Neutrophil (primary cell): ENCODE results near the gene CALHM2.

Source experiments
- H3K27ac ChIP-seq: fragments of 200-600 bp; sonication (generic); 2 replicates; pipeline ENCODE4 v1.5.1; 2016; ENCODE audit warnings: mild to moderate bottlenecking, moderate library complexity
- H3K27me3 ChIP-seq: fragments of 200-600 bp; sonication (generic); 2 replicates; pipeline ENCODE4 v1.6.0; 2016; ENCODE audit warnings: mild to moderate bottlenecking
- H3K36me3 ChIP-seq: fragments of 200-600 bp; sonication (generic); 2 replicates; pipeline ENCODE4 v1.5.1; 2017
- H3K4me1 ChIP-seq, 2 experiments: fragments of 200-600 bp in 1 of 2; sonication (generic) in 1 of 2; 1 replicate in 1 of 2; 2 replicates in 1 of 2; pipeline versions ENCODE4 v1.5.1 to v1.6.1; 2013 to 2016; ENCODE audit warnings: low read depth in 1 of 2, low read length in 1 of 2, mild to moderate bottlenecking in 1 of 2, moderate library complexity in 1 of 2; ENCODE audit not compliant: control insufficient read depth in 1 of 2, insufficient read depth in 1 of 2
- H3K4me3 ChIP-seq, 2 experiments: fragments of 200-600 bp in 1 of 2; sonication (generic) in 1 of 2; 1 replicate in 1 of 2; 2 replicates in 1 of 2; pipeline ENCODE4 v1.5.1; 2013 to 2016; ENCODE audit warnings: low read depth in 1 of 2, low read length in 1 of 2, mild to moderate bottlenecking in 1 of 2, moderate library complexity in 1 of 2
- H3K9me3 ChIP-seq: fragments of 200-600 bp; sonication (generic); 2 replicates; pipeline ENCODE4 v1.5.1; 2016
- TF ChIP-seq, protein P1 (sequence below): fragments of 200-600 bp; sonication (generic); IDR thresholded peaks from 2 replicates; pipeline ENCODE4 v1.5.1; 2016; ENCODE audit warnings: antibody characterized with exemption

CALHM2 gene

DNA sequence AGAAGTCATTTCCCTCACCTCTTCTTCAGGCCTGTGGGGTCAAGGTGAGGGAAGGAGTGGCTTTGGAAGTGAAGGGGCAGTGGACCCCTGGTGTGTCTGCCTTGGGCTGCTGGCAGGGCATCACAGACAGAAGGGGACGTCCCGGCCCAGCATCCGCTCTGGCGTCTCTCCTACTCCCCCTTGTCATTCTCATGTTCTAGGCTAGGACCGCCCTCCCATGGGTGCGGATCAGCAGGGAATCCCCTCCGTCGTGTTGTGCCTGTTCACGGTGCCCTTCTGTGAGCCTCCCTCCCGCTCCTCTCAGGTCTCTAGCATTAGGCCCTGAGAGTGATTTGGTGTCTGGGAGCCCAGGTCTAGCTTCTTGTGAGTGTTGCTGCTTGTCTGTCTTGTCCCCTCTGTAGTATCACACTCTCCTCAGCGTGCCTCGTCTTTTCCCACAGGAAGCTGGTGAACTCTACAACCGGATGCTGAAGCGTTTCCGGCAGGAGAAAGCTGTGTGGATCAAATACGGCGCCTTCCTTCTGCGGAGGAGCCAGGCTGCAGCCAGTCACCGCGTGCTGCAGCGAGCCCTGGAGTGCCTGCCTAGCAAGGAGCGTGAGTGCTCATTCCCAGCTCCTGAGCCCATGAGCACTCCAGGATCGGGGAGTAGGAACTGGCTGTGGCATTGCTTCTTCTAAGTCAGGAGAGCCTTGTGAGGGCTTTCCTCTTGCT is 8.5 kb downstream of the CALHM2 start:
- TF ChIP-seq, protein P1, sequence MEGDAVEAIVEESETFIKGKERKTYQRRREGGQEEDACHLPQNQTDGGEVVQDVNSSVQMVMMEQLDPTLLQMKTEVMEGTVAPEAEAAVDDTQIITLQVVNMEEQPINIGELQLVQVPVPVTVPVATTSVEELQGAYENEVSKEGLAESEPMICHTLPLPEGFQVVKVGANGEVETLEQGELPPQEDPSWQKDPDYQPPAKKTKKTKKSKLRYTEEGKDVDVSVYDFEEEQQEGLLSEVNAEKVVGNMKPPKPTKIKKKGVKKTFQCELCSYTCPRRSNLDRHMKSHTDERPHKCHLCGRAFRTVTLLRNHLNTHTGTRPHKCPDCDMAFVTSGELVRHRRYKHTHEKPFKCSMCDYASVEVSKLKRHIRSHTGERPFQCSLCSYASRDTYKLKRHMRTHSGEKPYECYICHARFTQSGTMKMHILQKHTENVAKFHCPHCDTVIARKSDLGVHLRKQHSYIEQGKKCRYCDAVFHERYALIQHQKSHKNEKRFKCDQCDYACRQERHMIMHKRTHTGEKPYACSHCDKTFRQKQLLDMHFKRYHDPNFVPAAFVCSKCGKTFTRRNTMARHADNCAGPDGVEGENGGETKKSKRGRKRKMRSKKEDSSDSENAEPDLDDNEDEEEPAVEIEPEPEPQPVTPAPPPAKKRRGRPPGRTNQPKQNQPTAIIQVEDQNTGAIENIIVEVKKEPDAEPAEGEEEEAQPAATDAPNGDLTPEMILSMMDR, result no peak
- no peaks in the 10 kb centered on the region for H3K9me3 ChIP-seq
- no peaks in the 10 kb centered on the region for H3K4me1 ChIP-seq
- H3K36me3 ChIP-seq, result peaks cover 79% of the 10 kb centered on the region
- no peak overlapping the region for H3K4me3 ChIP-seq
- no peaks in the 10 kb centered on the region for H3K27me3 ChIP-seq
- H3K27ac ChIP-seq, result no peak overlapping the region

DNA sequence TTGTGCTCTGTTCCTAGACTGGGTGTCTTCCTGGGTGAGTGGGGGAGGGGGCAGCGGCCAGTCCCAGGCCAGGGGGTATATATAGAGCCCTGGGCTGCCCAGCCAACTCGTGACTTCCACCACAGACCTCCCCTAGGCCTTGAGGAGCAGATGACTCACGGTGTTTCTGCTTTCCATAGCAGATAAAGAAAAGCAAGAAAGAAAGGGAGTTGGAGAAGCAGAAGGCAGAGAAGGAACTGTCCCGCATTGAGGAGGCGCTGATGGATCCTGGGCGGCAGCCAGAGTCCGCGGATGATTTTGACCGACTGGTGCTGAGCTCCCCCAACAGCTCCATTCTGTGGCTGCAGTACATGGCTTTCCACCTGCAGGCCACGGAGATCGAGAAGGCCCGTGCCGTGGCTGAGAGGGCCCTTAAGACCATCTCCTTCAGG is 10.1 kb downstream of the CALHM2 start:
- no peaks in the 10 kb centered on the region for H3K27me3 ChIP-seq

DNA sequence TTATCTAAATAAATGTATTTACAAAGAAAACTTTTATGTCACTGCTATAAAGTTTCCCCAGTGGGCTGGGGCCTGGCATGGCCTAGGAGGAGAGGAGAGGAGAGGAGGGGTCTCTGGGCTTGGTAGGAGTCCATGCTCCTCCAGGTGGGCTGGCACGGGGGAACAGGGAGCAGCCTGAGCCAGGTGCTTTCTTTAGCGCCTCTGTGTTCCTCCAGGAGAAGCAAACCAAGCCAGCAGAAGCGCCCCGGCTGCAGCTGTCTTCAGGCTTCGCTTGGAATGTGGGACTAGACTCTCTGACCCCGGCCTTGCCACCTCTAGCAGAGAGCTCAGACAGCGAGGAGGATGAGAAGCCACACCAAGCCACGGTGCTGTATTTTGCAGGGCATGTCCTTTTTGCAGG is 10.6 kb downstream of the CALHM2 start:
- Histone ChIP-seq H3K36me3 (peaks cover 88% of the 10 kb centered on the region), H3K27me3 (no peaks in the 10 kb centered on the region), H3K4me1 (no peaks in the 10 kb centered on the region), H3K4me3 (no peak overlapping the region), H3K9me3 (no peaks in the 10 kb centered on the region), H3K27ac (no peak overlapping the region)
- TF ChIP-seq, protein P1, result no peak

More for the DNA sequence above, 10.1 kb downstream of the CALHM2 start:
- Histone ChIP-seq H3K27ac (no peak overlapping the region), H3K36me3 (peaks cover 88% of the 10 kb centered on the region), H3K4me3 (no peak overlapping the region), H3K4me1 (no peaks in the 10 kb centered on the region), H3K9me3 (no peaks in the 10 kb centered on the region)
- TF ChIP-seq, protein P1, result no peak

DNA sequence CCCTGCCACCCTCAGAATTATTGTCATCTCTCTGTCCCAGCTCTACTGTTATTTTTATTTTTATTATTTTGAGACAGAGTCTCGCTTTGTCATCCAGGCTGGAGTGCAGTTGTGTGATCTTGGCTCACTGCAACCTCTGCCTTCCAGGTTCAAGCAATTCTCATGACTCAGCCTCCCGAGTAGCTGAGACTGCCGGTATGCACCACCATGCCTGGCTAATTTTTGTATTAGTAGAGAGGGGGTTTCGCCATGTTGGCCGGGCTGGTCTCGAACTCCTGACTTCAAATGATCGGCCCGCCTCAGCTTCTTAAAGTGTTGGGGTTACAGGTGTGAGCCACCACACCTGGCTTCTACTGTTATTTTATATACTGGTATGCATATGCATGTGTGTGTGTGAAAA is 11.0 kb downstream of the CALHM2 start:
- no peaks in the 10 kb centered on the region for H3K4me1 ChIP-seq
- no peak overlapping the region for H3K27ac ChIP-seq
- H3K27me3 ChIP-seq, result no peaks in the 10 kb centered on the region
- H3K4me3 ChIP-seq, result no peak overlapping the region
- TF ChIP-seq, protein P1, result no peak
- no peaks in the 10 kb centered on the region for H3K9me3 ChIP-seq
- peaks cover 88% of the 10 kb centered on the region for H3K36me3 ChIP-seq

DNA sequence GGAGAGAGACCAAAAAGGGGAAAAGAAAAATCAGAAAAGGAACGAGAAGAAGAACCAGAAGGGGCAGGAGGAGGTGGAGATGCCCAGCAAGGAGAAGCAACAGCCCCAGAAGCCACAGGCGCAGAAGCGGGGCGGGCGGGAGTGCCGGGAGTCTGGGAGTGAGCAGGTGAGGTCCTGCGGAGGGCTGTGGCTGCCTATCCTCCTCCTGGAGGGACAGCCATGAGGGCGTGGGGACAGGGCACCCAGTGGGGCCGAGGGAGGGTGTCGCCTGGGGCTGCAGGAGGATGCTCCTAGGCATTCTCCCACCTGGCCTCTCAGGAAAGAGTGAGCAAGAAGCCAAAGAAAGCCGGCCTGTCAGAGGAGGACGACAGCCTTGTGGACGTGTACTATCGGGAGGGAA is 11.8 kb downstream of the CALHM2 start:
- H3K27ac ChIP-seq, result no peak overlapping the region
- no peaks in the 10 kb centered on the region for H3K27me3 ChIP-seq
- no peaks in the 10 kb centered on the region for H3K4me1 ChIP-seq
- no peak overlapping the region for H3K4me3 ChIP-seq
- H3K36me3 ChIP-seq, result peaks cover 81% of the 10 kb centered on the region
- TF ChIP-seq, protein P1, result no peak
- no peaks in the 10 kb centered on the region for H3K9me3 ChIP-seq
